ENCODE results near the gene WASL.

WASL gene

DNA sequence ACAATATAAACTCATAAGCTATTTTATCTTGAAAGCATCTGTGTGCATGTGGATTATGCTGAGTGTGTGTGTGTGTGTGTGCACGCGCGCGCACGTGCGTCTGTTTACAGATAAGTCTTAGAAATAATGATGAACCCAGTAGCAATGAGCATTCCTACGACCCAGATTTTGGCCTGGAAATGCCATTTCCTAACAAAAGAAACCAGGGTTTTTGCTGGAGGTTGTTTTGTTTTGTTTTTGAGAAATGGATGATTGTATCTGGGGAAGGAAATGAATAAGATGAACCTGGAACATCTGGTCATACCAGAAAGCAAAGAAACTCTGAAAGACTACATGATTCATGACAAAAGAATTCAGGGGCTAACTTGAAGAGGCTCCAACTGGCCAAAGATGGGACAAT, 115.2 kb downstream of the WASL start:
- peak; percentile 16 for DNase-seq (ENCODE audit: low read depth, low spot score)

- DNase-seq (ENCODE audit: low read depth, low spot score) = no peak
Observed at GRCh38 chr7:123632808-123633207, 116.0 kb downstream of the WASL start.
